HepG2 (cell line): Measurements from ENCODE around the gene PIGV. TPM values are rescaled to one million over a fixed set of nuclear protein-coding genes. Genes with fewer than 3 reads are reported as not detected.

Experiments
- ATAC-seq: fragments of 200-7000 bp; cut with Tn5 transposase; 3 replicates; pipeline ENCODE4 v1.9.1; 2020; ENCODE audit warnings: mild to moderate bottlenecking, moderate library complexity
- BruUV-seq: library from RNA; stranded (reverse); fragments of 400-500 nt; replicated peaks from 2 replicates; lab custom pipeline; 2021; lab: Mats Ljungman, UMichigan
- CTCF ChIA-PET: fragments of 300-600 bp; formaldehyde crosslinking; extraction: SDS; loops from one replicate; lab custom pipeline; 2021; ENCODE audit warnings: low total read pairs, inconsistent platforms, low intra/inter-chr PET ratio; lab: Yijun Ruan, JAX
- POLR2A ChIA-PET: fragments of 350-600 bp; sonication (Branson Sonifier 250); formaldehyde crosslinking; loops from one replicate; lab custom pipeline; 2020; ENCODE audit warnings: antibody characterized with exemption, inconsistent platforms; lab: Yijun Ruan, JAX
- DNase-seq: peaks from one replicate; pipeline ENCODE4 v3.0.0-alpha.2; 2015; ENCODE audit warnings: low spot score
- FAIRE-seq: peaks from 3 replicates; lab custom pipeline; 2011; peaks lifted over from hg19 to GRCh38; lab: Jason Lieb, UNC
- H2AFZ ChIP-seq: one replicate; pipeline ENCODE4 v1.6.1; 2011; ENCODE audit warnings: low read length, inconsistent platforms
- H3K27ac ChIP-seq: fragments of 300-600 bp; 3 replicates; pipeline ENCODE4 v1.8.0; 2011; ENCODE audit warnings: mixed run types, mild to moderate bottlenecking, mixed read lengths, low read length, inconsistent platforms; ENCODE audit not compliant: insufficient read depth; ENCODE audit errors: extremely low read length
- H3K27me3 ChIP-seq, 2 experiments: fragments of 200-600 bp in 1 of 2; 2 replicates in 1 of 2; 3 replicates in 1 of 2; pipeline versions ENCODE4 v1.6.0 to v1.8.0; 2011; ENCODE audit warnings: low read length in 2 of 2, mild to moderate bottlenecking in 2 of 2, moderate library complexity in 2 of 2, inconsistent platforms in 1 of 2; ENCODE audit not compliant: insufficient read depth in 2 of 2, control insufficient read depth in 1 of 2
- H3K36me3 ChIP-seq, 2 experiments: fragments of 200-600 bp in 1 of 2; replicated peaks in 1 of 2; 2 replicates in 1 of 2; 3 replicates in 1 of 2; pipeline versions ENCODE4 v1.5.1 to v1.8.0; 2011; ENCODE audit warnings: low read length in 2 of 2, inconsistent platforms in 1 of 2; ENCODE audit not compliant: insufficient read depth in 2 of 2, control insufficient read depth in 1 of 2
- H3K4me1 ChIP-seq: 2 replicates; pipeline ENCODE4 v1.5.1; 2012; ENCODE audit warnings: low read length, inconsistent platforms; ENCODE audit not compliant: insufficient read depth
- H3K4me2 ChIP-seq: 2 replicates; pipeline ENCODE4 v1.6.0; 2011; ENCODE audit warnings: low read depth, low read length, inconsistent platforms
- H3K4me3 ChIP-seq, 3 experiments: fragments of 200-600 bp in 1 of 3; sonication (generic), shearing (Covaris generic) in 1 of 3; replicated peaks in 1 of 3; 2 replicates each; pipeline ENCODE4 v1.5.1; 2011 to 2016; ENCODE audit warnings: low read length in 3 of 3, inconsistent platforms in 2 of 3, low read depth in 2 of 3, mild to moderate bottlenecking in 2 of 3, control low read depth in 1 of 3, mixed read lengths in 1 of 3; ENCODE audit not compliant: insufficient read depth in 1 of 3
- H3K79me2 ChIP-seq: one replicate; pipeline ENCODE4 v1.6.1; 2011; ENCODE audit warnings: low read length, inconsistent platforms; ENCODE audit not compliant: insufficient read depth
- H3K9ac ChIP-seq: 2 replicates; pipeline ENCODE4 v1.6.0; 2011; ENCODE audit warnings: mild to moderate bottlenecking, low read depth, low read length, inconsistent platforms; ENCODE audit not compliant: insufficient read depth
- H3K9me3 ChIP-seq: 2 replicates; pipeline ENCODE4 v1.5.1; 2012; ENCODE audit warnings: mild to moderate bottlenecking, low read length
- H4K20me1 ChIP-seq: 2 replicates; pipeline ENCODE4 v1.6.0; 2011; ENCODE audit warnings: inconsistent platforms, mild to moderate bottlenecking, low read length, moderate library complexity; ENCODE audit not compliant: insufficient read depth
- POLR2A ChIP-seq, 2 experiments: IDR thresholded peaks; 2 replicates each; pipeline ENCODE4 v1.6.1; 2011; ENCODE audit warnings: low read depth in 2 of 2, low read length in 2 of 2, mild to moderate bottlenecking in 1 of 2, moderate library complexity in 1 of 2; ENCODE audit not compliant: insufficient read depth in 1 of 2
- REL ChIP-seq: sonication (generic); formaldehyde crosslinking; conservative IDR thresholded peaks from 2 replicates; pipeline ENCODE4 v1.8.0; 2022; ENCODE audit warnings: mild to moderate bottlenecking, missing genetic modification reagents, moderate library complexity
- ZFAT ChIP-seq: sonication (generic); formaldehyde crosslinking; conservative IDR thresholded peaks from 2 replicates; pipeline ENCODE4 v1.8.1; 2023; ENCODE audit warnings: missing genetic modification reagents, inconsistent platforms
- ZNF746 ChIP-seq: sonication (generic); formaldehyde crosslinking; IDR thresholded peaks from 2 replicates; pipeline ENCODE4 v1.8.0; 2022; ENCODE audit warnings: mild to moderate bottlenecking, missing genetic modification reagents
- WGBS: methylation state at CpG from one replicate; pipeline ENCODE4 v1.1.6; 2017; ENCODE audit warnings: low lambda C conversion rate; 5-methylcytosine and 5-hydroxymethylcytosine counted together
- in situ Hi-C: cut with HindIII; loops from 2 replicates; pipeline ENCODE4 v1.10.0; 2017; ENCODE audit warnings: low pct_unique_long_range_greater_than_20kb; ENCODE audit not compliant: extremely low pct_ligation_motif_present
- intact Hi-C: fragments of 100-400 bp; cut with micrococcal nuclease; formaldehyde crosslinking; loops from one replicate; pipeline ENCODE4 v1.10.0; 2022; ENCODE audit not compliant: unreplicated experiment
- polyA plus RNA-seq, 8 experiments: library from polyadenylated mRNA; depleted of rRNA in 3 of 8; stranded (reverse) in 7 of 8; unstranded in 1 of 8; fragments of >200 nt; fragmentation: Illumina TruSeq in 4 of 8; extraction: Trizol in 4 of 8; gene quantifications; 2 replicates each; pipeline versions ENCODE4 v1.2.1 to v1.2.3, GENCODE V29; 2011 to 2016; ENCODE audit warnings: low read depth in 4 of 8, missing spikeins in 1 of 8, mixed read lengths in 1 of 8; ENCODE audit not compliant: insufficient read depth in 1 of 8
- total RNA-seq, 5 experiments: library from RNA; depleted of rRNA; stranded (reverse); fragments of >200 nt; fragmentation: Illumina TruSeq; extraction: Trizol; gene quantifications; 2 replicates each; pipeline ENCODE4 v1.2.3, GENCODE V29; 2016; ENCODE audit warnings: low read depth in 1 of 5
- TF ChIP-seq, protein P1 (sequence below): sonication (generic); formaldehyde crosslinking; IDR thresholded peaks from 2 replicates; pipeline ENCODE4 v1.4.0; 2020; ENCODE audit warnings: missing genetic modification reagents, mild to moderate bottlenecking, borderline replicate concordance

Gene PIGV
- total and polyA plus RNA-seq, 2 of the 13 experiments (the other 11 are each of a cell fraction or from before 2014, with no cell fraction given), result 13.5 to 22.7 TPM

DNA sequence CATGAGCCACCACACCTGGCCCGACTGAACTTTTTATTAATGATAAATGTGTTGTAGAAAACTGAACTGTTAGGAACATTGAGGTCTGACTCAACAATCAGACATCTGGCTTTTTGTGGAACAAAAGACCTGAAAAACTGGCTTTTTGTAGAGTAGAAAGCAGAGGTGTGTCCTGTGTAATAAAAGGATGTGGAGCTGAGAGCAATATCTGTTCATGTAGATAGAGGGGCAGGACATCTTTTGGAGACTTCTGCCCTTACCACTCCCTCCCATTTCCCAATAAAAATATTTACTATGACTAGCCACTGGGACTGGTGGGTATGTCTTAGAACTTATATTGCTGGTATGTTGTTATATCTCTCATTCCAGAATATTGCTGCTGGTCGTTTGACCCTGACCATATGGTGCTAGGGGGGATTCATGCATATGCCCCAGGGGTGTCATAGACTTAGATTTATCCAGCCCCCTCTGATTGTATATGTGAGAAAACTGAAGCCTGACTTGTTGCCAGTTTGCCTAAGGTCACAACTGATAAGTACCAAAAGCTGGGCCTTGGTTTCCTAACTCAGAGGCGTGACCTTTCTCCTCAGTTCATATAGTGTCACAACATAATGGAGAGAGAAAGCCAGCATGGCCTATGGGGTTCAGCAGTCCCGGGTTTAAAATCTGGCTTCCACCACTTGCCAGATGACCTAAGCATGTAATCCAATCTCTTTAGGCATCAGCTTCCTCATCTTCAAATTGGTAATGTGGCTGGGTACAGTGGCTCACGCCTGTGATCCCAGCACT lies 33.5 kb upstream of the PIGV start:
- H2AFZ ChIP-seq, result no peak overlapping the region
- CTCF ChIA-PET, result no interaction called here
- peaks cover 20 to 79% of the 10 kb centered on the region in 2 experiments for H3K36me3 ChIP-seq
- no peak overlapping the region for H3K4me2 ChIP-seq
- FAIRE-seq, result no peak
- H3K9me3 ChIP-seq, result no peaks in the 10 kb centered on the region
- H4K20me1 ChIP-seq, result peaks cover 4% of the 10 kb centered on the region; the same call in 1 of the 2 replicates
- no peak overlapping the region for H3K27ac ChIP-seq
- no TSS peak for BruUV-seq
- intact Hi-C loops, result no loop called here
- H3K4me3 ChIP-seq, result no peak overlapping the region
- no peak overlapping the region for H3K9ac ChIP-seq
- 97% methylated on average over 5 of the region's 5 CpGs for WGBS
- no peak for ATAC-seq
- H3K27me3 ChIP-seq, result no peaks in the 10 kb centered on the region
- DNase-seq, result no peak
- in situ Hi-C loops, result no loop called here
- POLR2A ChIA-PET, result interaction anchor here (0.8 kb wide), 1 partner anchor 34 kb away, joined by 3 read pairs; the partner anchor contains the start of gene PIGV
- peaks cover 14% of the 10 kb centered on the region for H3K4me1 ChIP-seq
- TF ChIP-seq, protein P1, sequence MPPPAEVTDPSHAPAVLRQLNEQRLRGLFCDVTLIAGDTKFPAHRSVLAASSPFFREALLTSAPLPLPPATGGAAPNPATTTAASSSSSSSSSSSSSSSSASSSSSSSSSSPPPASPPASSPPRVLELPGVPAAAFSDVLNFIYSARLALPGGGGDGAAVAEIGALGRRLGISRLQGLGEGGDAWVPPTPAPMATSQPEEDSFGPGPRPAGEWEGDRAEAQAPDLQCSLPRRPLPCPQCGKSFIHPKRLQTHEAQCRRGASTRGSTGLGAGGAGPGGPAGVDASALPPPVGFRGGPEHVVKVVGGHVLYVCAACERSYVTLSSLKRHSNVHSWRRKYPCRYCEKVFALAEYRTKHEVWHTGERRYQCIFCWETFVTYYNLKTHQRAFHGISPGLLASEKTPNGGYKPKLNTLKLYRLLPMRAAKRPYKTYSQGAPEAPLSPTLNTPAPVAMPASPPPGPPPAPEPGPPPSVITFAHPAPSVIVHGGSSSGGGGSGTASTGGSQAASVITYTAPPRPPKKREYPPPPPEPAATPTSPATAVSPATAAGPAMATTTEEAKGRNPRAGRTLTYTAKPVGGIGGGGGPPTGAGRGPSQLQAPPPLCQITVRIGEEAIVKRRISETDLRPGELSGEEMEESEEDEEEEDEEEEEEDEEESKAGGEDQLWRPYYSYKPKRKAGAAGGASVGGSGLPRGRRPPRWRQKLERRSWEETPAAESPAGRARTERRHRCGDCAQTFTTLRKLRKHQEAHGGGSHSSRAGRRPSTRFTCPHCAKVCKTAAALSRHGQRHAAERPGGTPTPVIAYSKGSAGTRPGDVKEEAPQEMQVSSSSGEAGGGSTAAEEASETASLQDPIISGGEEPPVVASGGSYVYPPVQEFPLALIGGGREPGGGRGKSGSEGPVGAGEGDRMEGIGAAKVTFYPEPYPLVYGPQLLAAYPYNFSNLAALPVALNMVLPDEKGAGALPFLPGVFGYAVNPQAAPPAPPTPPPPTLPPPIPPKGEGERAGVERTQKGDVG, result no peak
- no peak for TF ChIP-seq REL (CRISPR knock-in tag)
- no peak for TF ChIP-seq POLR2A (IDR thresholded peaks at IDR 0.05; ENCODE audit: insufficient read depth in 1 of 2, low read depth in 2 of 2, low read length in 2 of 2)
- TF ChIP-seq ZNF746 (CRISPR knock-in tag), result no peak
- no peak for TF ChIP-seq ZFAT (CRISPR knock-in tag)
- peaks cover 30% of the 10 kb centered on the region for H3K79me2 ChIP-seq
